ENCODE results near the gene UBE4B. TPM values are rescaled to one million over a fixed set of nuclear protein-coding genes. Genes with fewer than 3 reads are reported as not detected.

The UBE4B gene
- total RNA-seq, 1 experiment from 2014 or later = 44.7 TPM

DNA sequence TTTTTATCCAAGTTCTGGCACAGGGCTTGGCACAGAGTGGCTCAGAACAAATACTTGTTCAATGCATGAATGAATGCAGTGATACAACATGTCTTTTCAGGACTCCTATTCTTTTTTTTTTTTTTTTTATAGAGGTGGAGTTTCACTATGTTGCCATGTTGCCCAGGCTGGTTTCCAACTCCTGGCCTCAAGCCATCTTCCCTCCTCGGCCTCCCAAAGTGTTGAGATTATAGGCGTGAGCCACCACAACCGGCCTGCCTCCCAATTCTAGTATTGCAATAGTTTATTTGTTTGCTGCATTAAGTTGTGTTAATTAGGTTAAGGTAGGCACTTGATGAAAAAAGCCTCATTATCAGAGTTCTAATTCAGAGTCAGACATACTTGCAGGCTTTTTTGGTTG is 17.9 kb downstream of the UBE4B start:
- ChIA-PET POLR2A (no interaction called here), CTCF (no interaction called here), RAD21 (ENCODE audit: low non-redundant PET in 1 of 2, low total read pairs in 2 of 2, uncharacterized antibody in 2 of 2, unreplicated experiment in 2 of 2) (no interaction called here)
- TF ChIP-seq ZFX (IDR thresholded peaks at IDR 0.05) = no peak
- TF ChIP-seq, protein P1, sequence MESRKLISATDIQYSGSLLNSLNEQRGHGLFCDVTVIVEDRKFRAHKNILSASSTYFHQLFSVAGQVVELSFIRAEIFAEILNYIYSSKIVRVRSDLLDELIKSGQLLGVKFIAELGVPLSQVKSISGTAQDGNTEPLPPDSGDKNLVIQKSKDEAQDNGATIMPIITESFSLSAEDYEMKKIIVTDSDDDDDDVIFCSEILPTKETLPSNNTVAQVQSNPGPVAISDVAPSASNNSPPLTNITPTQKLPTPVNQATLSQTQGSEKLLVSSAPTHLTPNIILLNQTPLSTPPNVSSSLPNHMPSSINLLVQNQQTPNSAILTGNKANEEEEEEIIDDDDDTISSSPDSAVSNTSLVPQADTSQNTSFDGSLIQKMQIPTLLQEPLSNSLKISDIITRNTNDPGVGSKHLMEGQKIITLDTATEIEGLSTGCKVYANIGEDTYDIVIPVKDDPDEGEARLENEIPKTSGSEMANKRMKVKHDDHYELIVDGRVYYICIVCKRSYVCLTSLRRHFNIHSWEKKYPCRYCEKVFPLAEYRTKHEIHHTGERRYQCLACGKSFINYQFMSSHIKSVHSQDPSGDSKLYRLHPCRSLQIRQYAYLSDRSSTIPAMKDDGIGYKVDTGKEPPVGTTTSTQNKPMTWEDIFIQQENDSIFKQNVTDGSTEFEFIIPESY (IDR thresholded peaks at IDR 0.05; ENCODE audit: extremely low read depth, insufficient replicate concordance, low read length) = no peak
- TF ChIP-seq, protein P2, sequence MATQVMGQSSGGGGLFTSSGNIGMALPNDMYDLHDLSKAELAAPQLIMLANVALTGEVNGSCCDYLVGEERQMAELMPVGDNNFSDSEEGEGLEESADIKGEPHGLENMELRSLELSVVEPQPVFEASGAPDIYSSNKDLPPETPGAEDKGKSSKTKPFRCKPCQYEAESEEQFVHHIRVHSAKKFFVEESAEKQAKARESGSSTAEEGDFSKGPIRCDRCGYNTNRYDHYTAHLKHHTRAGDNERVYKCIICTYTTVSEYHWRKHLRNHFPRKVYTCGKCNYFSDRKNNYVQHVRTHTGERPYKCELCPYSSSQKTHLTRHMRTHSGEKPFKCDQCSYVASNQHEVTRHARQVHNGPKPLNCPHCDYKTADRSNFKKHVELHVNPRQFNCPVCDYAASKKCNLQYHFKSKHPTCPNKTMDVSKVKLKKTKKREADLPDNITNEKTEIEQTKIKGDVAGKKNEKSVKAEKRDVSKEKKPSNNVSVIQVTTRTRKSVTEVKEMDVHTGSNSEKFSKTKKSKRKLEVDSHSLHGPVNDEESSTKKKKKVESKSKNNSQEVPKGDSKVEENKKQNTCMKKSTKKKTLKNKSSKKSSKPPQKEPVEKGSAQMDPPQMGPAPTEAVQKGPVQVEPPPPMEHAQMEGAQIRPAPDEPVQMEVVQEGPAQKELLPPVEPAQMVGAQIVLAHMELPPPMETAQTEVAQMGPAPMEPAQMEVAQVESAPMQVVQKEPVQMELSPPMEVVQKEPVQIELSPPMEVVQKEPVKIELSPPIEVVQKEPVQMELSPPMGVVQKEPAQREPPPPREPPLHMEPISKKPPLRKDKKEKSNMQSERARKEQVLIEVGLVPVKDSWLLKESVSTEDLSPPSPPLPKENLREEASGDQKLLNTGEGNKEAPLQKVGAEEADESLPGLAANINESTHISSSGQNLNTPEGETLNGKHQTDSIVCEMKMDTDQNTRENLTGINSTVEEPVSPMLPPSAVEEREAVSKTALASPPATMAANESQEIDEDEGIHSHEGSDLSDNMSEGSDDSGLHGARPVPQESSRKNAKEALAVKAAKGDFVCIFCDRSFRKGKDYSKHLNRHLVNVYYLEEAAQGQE (IDR thresholded peaks at IDR 0.05; ENCODE audit: low read depth) = no peak
- TF ChIP-seq POLR2A (IDR thresholded peaks at IDR 0.05; ENCODE audit: borderline replicate concordance, extremely low read depth, insufficient read depth, insufficient read length) = no peak
- TF ChIP-seq ZNF274 (IDR thresholded peaks at IDR 0.05; ENCODE audit: low read depth, low read length) = no peak
- no peak for TF ChIP-seq YY1 (IDR thresholded peaks at IDR 0.05; ENCODE audit: extremely low read depth, insufficient replicate concordance, low read depth, low read length)
- no peak for TF ChIP-seq ELF1 (IDR thresholded peaks at IDR 0.05; ENCODE audit: borderline replicate concordance, low read depth)
- TF ChIP-seq SIN3A (IDR thresholded peaks at IDR 0.05; ENCODE audit: low read depth) = no peak
- TF ChIP-seq, protein P3, sequence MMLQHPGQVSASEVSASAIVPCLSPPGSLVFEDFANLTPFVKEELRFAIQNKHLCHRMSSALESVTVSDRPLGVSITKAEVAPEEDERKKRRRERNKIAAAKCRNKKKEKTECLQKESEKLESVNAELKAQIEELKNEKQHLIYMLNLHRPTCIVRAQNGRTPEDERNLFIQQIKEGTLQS (IDR thresholded peaks at IDR 0.05) = no peak
- no peak for TF ChIP-seq EZH2phosphoT487 (IDR thresholded peaks at IDR 0.05; ENCODE audit: borderline replicate concordance)
- no peak for TF ChIP-seq POLR2AphosphoS5 (IDR thresholded peaks at IDR 0.05; ENCODE audit: low read depth, low read length)
- no peak for TF ChIP-seq EGR1 (IDR thresholded peaks at IDR 0.05; ENCODE audit: low read depth)
- no peak for TF ChIP-seq CEBPB (IDR thresholded peaks at IDR 0.05; ENCODE audit: low read depth)
- no peak overlapping the region for H3K4me2 ChIP-seq (ENCODE audit: low read length)
- no peaks in the 10 kb centered on the region for H3K36me3 ChIP-seq (ENCODE audit: control insufficient read depth in 1 of 2, insufficient read depth in 2 of 2, low read length in 2 of 2)
- no TSS peak for BruUV-seq (replicated peaks)
- no peak overlapping the region for H3K9ac ChIP-seq (ENCODE audit: low read length)
- no peak for ATAC-seq
- no peaks in the 10 kb centered on the region for H3K9me2 ChIP-seq (ENCODE audit: insufficient read depth)
- H3K27ac ChIP-seq (ENCODE audit: low read depth, low read length) = no peak overlapping the region
- no peaks in the 10 kb centered on the region for H4K20me1 ChIP-seq (ENCODE audit: insufficient read depth)
- H3K79me2 ChIP-seq (ENCODE audit: insufficient read depth, low read length) = peaks cover 84% of the 10 kb centered on the region
- H3K27me3 ChIP-seq (ENCODE audit: insufficient read depth, low read length) = no peaks in the 10 kb centered on the region
- H3K9me3 ChIP-seq (ENCODE audit: control insufficient read depth in 1 of 2, insufficient read depth in 1 of 2, low read depth in 1 of 2, low read length in 2 of 2) = no peaks in the 10 kb centered on the region
- intact Hi-C loops (cut with micrococcal nuclease) = no loop called here
- no peak overlapping the region for H2AFZ ChIP-seq (ENCODE audit: low read depth, low read length, poor library complexity, severe bottlenecking)
- 0 out of 4 replicates have a peak, but pooled peaks cover 0 to 3% of the 10 kb centered on the region in 2 experiments for H3K4me1 ChIP-seq (ENCODE audit: control insufficient read depth in 1 of 2, insufficient read depth in 2 of 2, low read length in 2 of 2)
- H3K4me3 ChIP-seq (replicated peaks in 1 of 2; ENCODE audit: low read depth in 1 of 2, low read length in 2 of 2) = no peak overlapping the region
- no peak for DNase-seq (ENCODE audit: low read depth, low spot score)
